HCT116 (cell line): ENCODE data around the gene FABP1. TPM values are rescaled to one million over a fixed set of nuclear protein-coding genes. Genes with fewer than 3 reads are reported as not detected.

ENCODE experiments used
- ATAC-seq: fragments of 200-7000 bp; cut with Tn5 transposase; 2 replicates; pipeline ENCODE4 v1.9.1; 2020; ENCODE audit warnings: mild to moderate bottlenecking, moderate library complexity
- BruUV-seq: library from RNA; stranded (reverse); fragments of 400-500 nt; replicated peaks from 2 replicates; lab custom pipeline; 2021; lab: Mats Ljungman, UMichigan
- CTCF ChIA-PET: fragments of 300-600 bp; sonication (Branson Sonifier 250); formaldehyde crosslinking; loops from one replicate; lab custom pipeline; 2021; ENCODE audit warnings: antibody characterized with exemption; lab: Charles Lee
- POLR2A ChIA-PET: fragments of 300-600, 350-600 bp; sonication (Branson Sonifier 250); formaldehyde crosslinking; loops from one replicate; lab custom pipeline; 2021; ENCODE audit warnings: antibody characterized with exemption; lab: Charles Lee
- RAD21 ChIA-PET, 2 experiments: fragments of 300-600 bp; sonication (Branson Sonifier 250); formaldehyde crosslinking; loops; one replicate each; lab custom pipeline; 2023; ENCODE audit warnings: low total read pairs in 2 of 2; ENCODE audit not compliant: uncharacterized antibody in 2 of 2, unreplicated experiment in 2 of 2, low non-redundant PET in 1 of 2; lab: Charles Lee
- DNase-seq: peaks from one replicate; pipeline ENCODE4 v3.0.0-alpha.2; 2010; ENCODE audit warnings: low read depth, low spot score
- H2AFZ ChIP-seq: fragments of 200-600 bp; shearing (Covaris generic), sonication (generic); 2 replicates; pipeline ENCODE4 v1.6.1; 2017; ENCODE audit warnings: low read depth, mixed run types, mixed read lengths, antibody characterized with exemption, low read length; ENCODE audit not compliant: poor library complexity, severe bottlenecking
- H3K27ac ChIP-seq: 2 replicates; pipeline ENCODE4 v1.5.1; 2012; ENCODE audit warnings: low read depth, low read length
- H3K27me3 ChIP-seq: fragments of 200-600 bp; sonication (generic); 2 replicates; pipeline ENCODE4 v1.6.1; 2016; ENCODE audit warnings: mixed run types, low read length, mixed read lengths; ENCODE audit not compliant: insufficient read depth
- H3K36me3 ChIP-seq, 2 experiments: fragments of 200-500 bp in 1 of 2; fragments of 200-600 bp in 1 of 2; sonication (Bioruptor generic) in 1 of 2; sonication (generic) in 1 of 2; 2 replicates each; pipeline versions ENCODE4 v1.5.1 to v1.6.1; 2014 to 2016; ENCODE audit warnings: low read length in 2 of 2, inconsistent platforms in 1 of 2, mixed read lengths in 1 of 2, mixed run types in 1 of 2; ENCODE audit not compliant: insufficient read depth in 2 of 2, control insufficient read depth in 1 of 2
- H3K4me1 ChIP-seq, 2 experiments: fragments of 200-600 bp in 1 of 2; sonication (generic) in 1 of 2; 2 replicates each; pipeline versions ENCODE4 v1.5.1 to v1.6.1; 2012 to 2017; ENCODE audit warnings: low read length in 2 of 2, inconsistent platforms in 1 of 2, mild to moderate bottlenecking in 1 of 2, mixed read lengths in 1 of 2, mixed run types in 1 of 2, moderate library complexity in 1 of 2; ENCODE audit not compliant: insufficient read depth in 2 of 2, control insufficient read depth in 1 of 2
- H3K4me2 ChIP-seq: fragments of 200-600 bp; sonication (generic); 2 replicates; pipeline ENCODE4 v1.6.1; 2017; ENCODE audit warnings: mixed run types, low read length, mixed read lengths
- H3K4me3 ChIP-seq, 2 experiments: fragments of 200-600 bp in 1 of 2; sonication (generic) in 1 of 2; replicated peaks in 1 of 2; 2 replicates each; pipeline ENCODE4 v1.5.1; 2011 to 2016; ENCODE audit warnings: low read length in 2 of 2, control low read depth in 1 of 2, low read depth in 1 of 2, mild to moderate bottlenecking in 1 of 2, mixed read lengths in 1 of 2, mixed run types in 1 of 2
- H3K79me2 ChIP-seq: fragments of 200-600 bp; sonication (generic); 2 replicates; pipeline ENCODE4 v1.6.1; 2017; ENCODE audit warnings: mild to moderate bottlenecking, mixed run types, low read length, moderate library complexity, mixed read lengths; ENCODE audit not compliant: insufficient read depth
- H3K9ac ChIP-seq: fragments of 200-600 bp; sonication (generic); 2 replicates; pipeline ENCODE4 v1.6.1; 2016; ENCODE audit warnings: low read length, mixed read lengths
- H3K9me2 ChIP-seq: fragments of 200-600 bp; sonication (generic), shearing (Covaris generic); 2 replicates; pipeline ENCODE4 v1.6.1; 2017; ENCODE audit warnings: mixed run types, mild to moderate bottlenecking, moderate library complexity; ENCODE audit not compliant: insufficient read depth
- H3K9me3 ChIP-seq, 2 experiments: fragments of 200-500 bp in 1 of 2; fragments of 200-600 bp in 1 of 2; sonication (Bioruptor generic) in 1 of 2; sonication (generic) in 1 of 2; 2 replicates each; pipeline ENCODE4 v1.6.1; 2014 to 2017; ENCODE audit warnings: low read length in 2 of 2, mixed read lengths in 2 of 2, inconsistent platforms in 1 of 2, low read depth in 1 of 2, mild to moderate bottlenecking in 1 of 2, mixed run types in 1 of 2, moderate library complexity in 1 of 2; ENCODE audit not compliant: control insufficient read depth in 1 of 2, insufficient read depth in 1 of 2
- H4K20me1 ChIP-seq: fragments of 200-600 bp; sonication (generic), shearing (Covaris generic); 2 replicates; pipeline ENCODE4 v1.6.1; 2017; ENCODE audit warnings: mixed run types, mild to moderate bottlenecking, moderate library complexity; ENCODE audit not compliant: insufficient read depth
- CTCF ChIP-seq, 3 experiments: fragments of 200-600 bp in 1 of 3; sonication (generic) in 1 of 3; IDR thresholded peaks in 2 of 3; conservative IDR thresholded peaks in 1 of 3; 2 replicates each; pipeline ENCODE4 v1.5.1; 2012 to 2017; ENCODE audit warnings: low read depth in 2 of 3, low read length in 2 of 3, antibody characterized with exemption in 1 of 3, borderline replicate concordance in 1 of 3, control low read depth in 1 of 3, mild to moderate bottlenecking in 1 of 3, mixed read lengths in 1 of 3, mixed run types in 1 of 3, moderate library complexity in 1 of 3; ENCODE audit not compliant: insufficient read depth in 1 of 3
- ELF1 ChIP-seq: IDR thresholded peaks from 2 replicates; pipeline ENCODE4 v1.6.1; 2012; ENCODE audit warnings: low read depth, borderline replicate concordance
- FOSL1 ChIP-seq: IDR thresholded peaks from 2 replicates; pipeline ENCODE4 v1.6.1; 2012; ENCODE audit warnings: low read depth
- MAX ChIP-seq: IDR thresholded peaks from 2 replicates; pipeline ENCODE4 v1.6.1; 2012
- ZBTB33 ChIP-seq: IDR thresholded peaks from 2 replicates; pipeline ENCODE4 v1.6.1; 2011; ENCODE audit warnings: mild to moderate bottlenecking, low read length, moderate library complexity; ENCODE audit not compliant: insufficient replicate concordance; ENCODE audit errors: extremely low read depth
- intact Hi-C: fragments of 100-400 bp; cut with micrococcal nuclease; formaldehyde crosslinking; loops from 2 replicates; pipeline ENCODE4 v1.10.0; 2022
- total RNA-seq: library from RNA; stranded (reverse); gene quantifications from one replicate; pipeline ENCODE4 v1.2.1, GENCODE V29; 2021; ENCODE audit not compliant: unreplicated experiment

FABP1 gene
- total RNA-seq, 1 experiment from 2014 or later = 0.61 TPM

GRCh38 chr2:88096708-88097107, 31.2 kb downstream of the FABP1 start:
- Histone ChIP-seq H3K36me3 (no peaks in the 10 kb centered on the region), H3K9ac (no peak overlapping the region), H3K27ac (no peak overlapping the region), H3K79me2 (no peaks in the 10 kb centered on the region), H2AFZ (no peak overlapping the region), H3K9me3 (no peaks in the 10 kb centered on the region), H3K4me2 (no peak overlapping the region), H3K4me1 (no peaks in the 10 kb centered on the region), H3K4me3 (no peak overlapping the region), H4K20me1 (no peaks in the 10 kb centered on the region), H3K27me3 (no peaks in the 10 kb centered on the region), H3K9me2 (no peaks in the 10 kb centered on the region)
- ATAC-seq (no peak), DNase-seq (no peak)
- ChIA-PET POLR2A (no interaction called here), CTCF (interaction anchor here (1.1 kb wide), 1 partner anchor 36 kb away, joined by 3 read pairs; no protein-coding TSS in a partner anchor), RAD21 (no interaction called here)
- intact Hi-C loops = no loop called here
- no peak for TF ChIP-seq ELF1
- no peak for TF ChIP-seq MAX
- no peak for TF ChIP-seq ZBTB33
- TF ChIP-seq CTCF (IDR thresholded peaks at IDR 0.05 in 2 of 3, conservative IDR thresholded peaks at IDR 0.05 in 1 of 3; ENCODE audit: borderline replicate concordance in 1 of 3, insufficient read depth in 1 of 3, low read depth in 2 of 3, low read length in 2 of 3) = no peak
- TF ChIP-seq FOSL1 = no peak
- BruUV-seq = no TSS peak
